T47D (cell line): Measurements from ENCODE around the gene FASTKD3.

Experiments
- DNase-seq, 2 experiments: peaks; one replicate each; pipeline versions ENCODE4 v3.0.0 to v3.0.0-alpha.2; 2011 to 2012; ENCODE audit warnings: low read depth in 1 of 2, low spot score in 1 of 2
- JUND ChIP-seq: IDR thresholded peaks from 2 replicates; pipeline ENCODE4 v1.6.1; 2012; ENCODE audit warnings: low read depth
- in situ Hi-C: cut with HindIII; loops from 2 replicates; pipeline ENCODE4 v1.10.0; 2016; ENCODE audit warnings: low sequenced_read_pairs, low pct_unique_long_range_greater_than_20kb

Gene FASTKD3

GRCh38 chr5:7873216-7873615 is 4.4 kb upstream of the FASTKD3 start:
- no peak for TF ChIP-seq JUND
- in situ Hi-C loops = no loop called here

GRCh38 chr5:7872517-7873130 is 3.8 kb upstream of the FASTKD3 start:
- DNase-seq = no peak
- in situ Hi-C loops = no loop called here
- no peak for TF ChIP-seq JUND

More at GRCh38 chr5:7873216-7873615, 4.4 kb upstream of the FASTKD3 start:
- DNase-seq = no peak

DNA sequence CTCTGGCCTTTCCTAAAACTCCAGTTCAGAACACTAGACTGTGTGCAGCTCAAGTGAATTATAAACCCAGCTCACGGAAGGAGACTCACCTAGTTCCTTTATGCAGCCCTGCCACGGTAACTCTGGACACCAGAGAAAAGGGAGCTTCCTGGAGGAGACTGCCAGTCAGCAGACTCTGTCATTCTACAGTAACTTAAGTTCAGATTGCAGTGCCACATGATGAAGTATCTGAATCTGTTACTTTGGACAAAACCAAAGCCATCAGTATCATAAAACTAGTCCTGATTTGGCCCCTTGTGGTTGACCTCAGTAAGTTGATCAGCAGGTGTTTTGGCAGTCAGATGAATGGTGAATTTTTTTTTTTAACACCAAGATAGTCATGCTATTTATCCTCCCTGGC is 2.8 kb upstream of the FASTKD3 start:
- in situ Hi-C loops = no loop called here
- TF ChIP-seq JUND = no peak
- no peak for DNase-seq

GRCh38 chr5:7869474-7870136 is 774 bp upstream of the FASTKD3 start:
- in situ Hi-C loops = no loop called here
- DNase-seq = no peak
- TF ChIP-seq JUND = no peak

GRCh38 chr5:7868427-7868772 is 431 bp downstream of the FASTKD3 start:
- in situ Hi-C loops = no loop called here
- DNase-seq = no peak
- TF ChIP-seq JUND = no peak

DNA sequence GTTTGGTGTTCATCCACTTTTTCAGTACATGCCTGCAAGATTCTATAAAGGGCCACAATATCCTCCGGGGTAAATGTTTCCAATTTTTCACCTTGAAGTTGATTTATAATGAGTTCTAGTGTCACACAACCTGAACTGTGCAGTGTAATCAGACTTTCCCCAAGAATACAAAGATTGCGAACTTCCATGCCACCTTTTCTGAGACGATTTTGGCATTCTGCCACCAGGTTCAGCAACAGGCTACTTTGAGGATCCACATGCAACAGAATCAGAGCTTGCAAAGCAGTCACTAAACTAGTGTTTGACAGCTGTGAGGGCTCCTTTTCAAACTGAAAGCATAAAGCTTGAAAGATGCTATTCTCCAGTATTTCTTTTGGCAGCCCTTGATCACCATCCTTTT is 1.6 kb downstream of the FASTKD3 start:
- TF ChIP-seq JUND = no peak
- in situ Hi-C loops = no loop called here
- DNase-seq = no peak

DNA sequence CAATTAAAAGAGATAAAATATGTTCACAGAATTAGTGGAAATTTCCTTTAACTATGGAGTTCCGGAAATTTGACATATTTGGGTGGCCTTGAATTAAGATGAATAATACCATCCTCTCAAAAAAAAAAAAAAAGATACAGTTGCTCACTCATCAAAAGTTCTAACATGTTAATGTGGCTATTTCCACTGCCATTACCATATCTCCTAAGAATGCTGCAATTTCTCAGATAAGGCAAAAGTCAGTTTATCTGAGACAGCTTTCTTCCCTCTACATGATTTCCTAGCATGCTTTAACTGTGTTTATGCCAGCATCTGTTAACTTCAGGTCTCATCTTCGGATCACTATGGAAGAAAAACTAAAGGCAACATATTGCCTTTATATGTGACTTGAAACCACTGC is 2.6 kb downstream of the FASTKD3 start:
- no peak for DNase-seq
- no peak for TF ChIP-seq JUND
- in situ Hi-C loops = no loop called here

GRCh38 chr5:7857926-7858632 is 10.8 kb downstream of the FASTKD3 start:
- in situ Hi-C loops = no loop called here
- TF ChIP-seq JUND = no peak
- DNase-seq = no peak

GRCh38 chr5:7857361-7857760 is 11.5 kb downstream of the FASTKD3 start:
- TF ChIP-seq JUND = no peak
- in situ Hi-C loops = no loop called here
- DNase-seq = no peak

DNA sequence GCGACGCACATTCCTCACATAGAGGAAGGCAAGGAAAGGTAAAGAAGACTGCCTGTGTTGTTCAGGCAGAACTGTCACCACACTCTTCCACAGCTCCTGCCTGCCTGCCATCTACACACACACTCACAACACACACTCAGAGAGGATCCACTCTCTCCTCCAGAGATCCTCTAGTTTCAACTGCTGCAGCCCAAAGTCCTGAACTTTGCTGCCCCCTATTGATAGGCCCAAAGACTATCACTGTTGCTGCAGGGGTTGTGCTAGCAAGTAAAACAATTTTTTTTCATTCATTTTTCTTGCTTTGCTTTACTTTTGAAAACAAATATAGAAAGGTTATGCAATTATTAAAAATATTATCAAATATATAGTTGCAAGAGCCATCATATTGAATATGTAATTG is 12.0 kb downstream of the FASTKD3 start:
- no peak for TF ChIP-seq JUND
- peak in 1 of 2 experiments; percentile 75 for DNase-seq
- in situ Hi-C loops = no loop called here

- no peak for DNase-seq
- in situ Hi-C loops = no loop called here
- TF ChIP-seq JUND = no peak
Measured at GRCh38 chr5:7855611-7856010, 13.2 kb downstream of the FASTKD3 start.

DNA sequence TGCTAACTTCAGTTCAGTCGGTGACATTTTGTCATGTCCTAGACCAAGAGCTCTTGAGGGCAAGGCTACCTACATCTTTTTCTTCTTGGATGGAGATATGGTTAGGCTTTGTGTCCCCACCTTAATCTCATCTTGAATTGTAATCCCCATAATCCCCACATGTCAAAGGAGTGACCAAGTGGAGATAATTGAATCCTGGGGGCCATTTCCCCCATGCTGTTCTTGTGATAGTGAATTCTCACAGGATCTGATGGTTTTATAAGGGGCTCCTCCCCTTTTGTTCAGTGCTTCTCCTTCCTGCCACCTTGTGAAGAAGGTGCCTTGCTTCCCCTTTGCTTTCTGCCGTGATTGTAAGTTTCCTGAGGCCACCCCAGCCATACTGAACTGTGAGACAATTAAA is 15.8 kb downstream of the FASTKD3 start:
- in situ Hi-C loops = no loop called here
- DNase-seq = no peak

GRCh38 chr5:7852542-7852941 is 16.3 kb downstream of the FASTKD3 start:
- DNase-seq = no peak
- TF ChIP-seq JUND = no peak
- in situ Hi-C loops = no loop called here

More for the DNA sequence above, 15.8 kb downstream of the FASTKD3 start:
- TF ChIP-seq JUND = no peak
